AG10803 (cell line): ENCODE data around the gene CHRND.

Source experiments
- DNase-seq: peaks from one replicate; pipeline ENCODE4 v3.0.0; 2010; ENCODE audit warnings: low read depth
- H3K4me3 ChIP-seq: 2 replicates; pipeline ENCODE4 v1.5.1; 2011; ENCODE audit warnings: mild to moderate bottlenecking, low read length, control low read depth
- TF ChIP-seq, protein P1 (sequence below): conservative IDR thresholded peaks from 2 replicates; pipeline ENCODE4 v1.5.1; 2011; ENCODE audit warnings: mild to moderate bottlenecking, low read length, control low read depth, inconsistent platforms

Gene CHRND

DNA sequence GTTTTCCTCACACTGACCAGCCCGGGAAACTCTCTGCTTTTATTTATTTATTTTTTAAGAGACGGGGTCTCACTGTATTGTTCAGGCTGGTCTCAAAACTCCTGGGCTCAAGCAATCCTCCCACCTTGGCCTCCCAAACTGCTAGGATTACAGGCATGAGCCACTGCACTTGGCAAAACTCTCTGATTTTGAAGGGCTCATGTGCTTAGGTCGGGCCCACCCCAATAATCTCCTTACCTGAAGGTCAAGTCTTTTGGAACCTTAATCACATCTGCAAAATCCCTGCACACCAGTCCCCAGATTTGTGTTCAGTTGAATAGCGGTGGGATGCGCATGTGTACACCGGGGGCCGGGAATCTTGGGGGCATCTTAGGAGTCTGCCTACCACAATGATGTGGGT is 30.7 kb upstream of the CHRND start:
- no peak for DNase-seq
- TF ChIP-seq, protein P1, sequence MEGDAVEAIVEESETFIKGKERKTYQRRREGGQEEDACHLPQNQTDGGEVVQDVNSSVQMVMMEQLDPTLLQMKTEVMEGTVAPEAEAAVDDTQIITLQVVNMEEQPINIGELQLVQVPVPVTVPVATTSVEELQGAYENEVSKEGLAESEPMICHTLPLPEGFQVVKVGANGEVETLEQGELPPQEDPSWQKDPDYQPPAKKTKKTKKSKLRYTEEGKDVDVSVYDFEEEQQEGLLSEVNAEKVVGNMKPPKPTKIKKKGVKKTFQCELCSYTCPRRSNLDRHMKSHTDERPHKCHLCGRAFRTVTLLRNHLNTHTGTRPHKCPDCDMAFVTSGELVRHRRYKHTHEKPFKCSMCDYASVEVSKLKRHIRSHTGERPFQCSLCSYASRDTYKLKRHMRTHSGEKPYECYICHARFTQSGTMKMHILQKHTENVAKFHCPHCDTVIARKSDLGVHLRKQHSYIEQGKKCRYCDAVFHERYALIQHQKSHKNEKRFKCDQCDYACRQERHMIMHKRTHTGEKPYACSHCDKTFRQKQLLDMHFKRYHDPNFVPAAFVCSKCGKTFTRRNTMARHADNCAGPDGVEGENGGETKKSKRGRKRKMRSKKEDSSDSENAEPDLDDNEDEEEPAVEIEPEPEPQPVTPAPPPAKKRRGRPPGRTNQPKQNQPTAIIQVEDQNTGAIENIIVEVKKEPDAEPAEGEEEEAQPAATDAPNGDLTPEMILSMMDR, result no peak
- H3K4me3 ChIP-seq, result no peak overlapping the region

DNA sequence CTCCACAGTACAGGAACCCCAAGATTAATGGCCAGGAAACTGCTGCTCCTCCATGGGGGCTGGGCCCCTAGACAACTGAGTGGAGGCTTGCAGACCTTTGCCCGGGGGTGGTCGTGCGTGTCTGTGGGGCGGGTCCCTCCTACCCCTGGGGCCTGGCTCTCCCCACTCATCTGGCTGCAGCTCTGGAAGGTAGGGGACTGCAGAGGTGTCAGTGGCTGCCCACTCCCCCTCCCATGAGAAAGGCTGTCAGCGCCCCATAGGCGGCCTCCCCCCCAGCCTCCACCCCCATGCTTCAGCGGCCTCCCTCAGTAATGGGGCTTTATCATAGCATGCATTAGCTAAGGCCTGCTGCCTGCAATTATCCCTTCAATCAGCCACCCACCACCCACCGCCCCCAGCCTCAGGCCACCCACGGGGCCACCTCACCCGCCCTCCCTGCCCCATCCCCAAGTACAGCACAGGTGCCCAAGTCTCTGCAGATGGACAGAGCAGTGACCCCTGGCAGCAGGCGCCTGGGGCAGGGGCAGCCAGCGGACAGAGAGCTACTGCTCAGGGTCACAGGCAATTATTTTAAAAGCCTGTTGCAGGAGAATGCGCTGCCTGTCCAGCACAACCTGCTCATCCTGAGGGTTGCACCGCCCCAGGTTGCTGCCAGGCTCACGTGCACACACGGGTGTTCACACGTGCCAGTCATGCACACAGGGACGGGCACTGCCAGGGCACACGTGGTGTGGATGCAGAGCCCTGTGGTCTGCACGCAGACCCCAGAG is 29.3 kb upstream of the CHRND start:
- H3K4me3 ChIP-seq, result no peak overlapping the region
- TF ChIP-seq, protein P1, result no peak

DNA sequence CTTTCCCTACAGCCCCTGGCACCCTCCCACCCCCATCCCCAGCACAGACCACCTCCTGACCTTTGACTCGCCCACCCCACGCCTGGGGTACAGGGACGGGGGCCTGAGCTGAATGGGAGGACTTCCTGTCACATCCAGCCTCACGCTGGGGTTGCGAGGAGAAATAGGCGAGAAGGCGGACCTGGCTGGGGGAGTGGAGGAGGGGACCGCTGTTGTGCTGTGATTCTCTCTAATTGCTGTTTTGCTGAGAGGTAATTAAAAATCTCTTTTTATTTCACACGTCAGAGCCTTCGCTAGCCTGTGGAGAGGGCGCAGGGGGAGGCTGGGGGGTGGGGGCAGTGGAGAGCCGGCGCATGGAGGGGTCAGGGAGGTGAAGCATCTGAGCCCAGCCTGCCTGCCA is 28.6 kb upstream of the CHRND start:
- H3K4me3 ChIP-seq, result no peak overlapping the region
- DNase-seq, result no peak
- TF ChIP-seq, protein P1, result no peak

More for the DNA sequence above, 29.3 kb upstream of the CHRND start:
- DNase-seq, result no peak

DNA sequence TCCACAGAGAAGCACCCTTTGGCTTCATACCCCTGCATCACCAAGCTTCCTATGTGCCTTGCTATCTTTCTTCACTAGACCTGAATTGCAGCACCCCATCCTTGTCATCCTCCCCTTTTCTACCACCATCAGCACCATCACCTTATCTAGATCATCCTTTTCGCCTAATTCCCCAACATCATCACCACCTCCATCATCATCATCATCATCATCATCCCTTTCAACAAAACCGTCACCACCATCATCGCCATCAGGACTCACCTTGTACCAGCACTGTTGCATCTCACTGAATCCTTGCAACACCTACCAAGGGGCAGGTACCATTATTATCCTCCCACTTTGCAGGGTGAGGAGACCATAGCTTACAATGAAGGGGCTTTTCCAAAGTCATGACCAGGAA is 27.5 kb upstream of the CHRND start:
- DNase-seq, result no peak
- TF ChIP-seq, protein P1, result no peak
- H3K4me3 ChIP-seq, result no peak overlapping the region

DNA sequence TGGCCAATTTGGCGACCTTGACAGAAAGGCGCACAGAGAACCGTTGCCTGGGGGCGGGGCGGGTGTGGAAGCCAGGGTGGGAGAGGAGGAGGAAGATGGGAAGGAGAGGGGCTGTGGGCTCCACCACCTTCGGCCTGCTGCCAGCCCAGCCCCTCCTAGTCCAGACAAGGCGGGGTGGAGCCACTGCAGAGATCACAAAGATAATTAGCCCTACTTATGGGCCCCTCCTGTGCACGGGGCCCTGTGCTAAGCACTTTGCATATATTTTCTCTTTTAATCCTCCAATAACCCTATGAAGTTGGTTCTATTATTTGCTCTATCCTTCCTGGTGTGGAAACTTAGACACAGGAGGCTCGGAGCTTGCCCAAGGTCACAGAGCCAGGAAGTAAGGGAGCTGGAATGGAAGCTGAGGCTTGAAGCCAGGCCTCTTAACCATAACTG is 24.6 kb upstream of the CHRND start:
- TF ChIP-seq, protein P1, result no peak
- DNase-seq, result no peak
- H3K4me3 ChIP-seq, result no peak overlapping the region

DNA sequence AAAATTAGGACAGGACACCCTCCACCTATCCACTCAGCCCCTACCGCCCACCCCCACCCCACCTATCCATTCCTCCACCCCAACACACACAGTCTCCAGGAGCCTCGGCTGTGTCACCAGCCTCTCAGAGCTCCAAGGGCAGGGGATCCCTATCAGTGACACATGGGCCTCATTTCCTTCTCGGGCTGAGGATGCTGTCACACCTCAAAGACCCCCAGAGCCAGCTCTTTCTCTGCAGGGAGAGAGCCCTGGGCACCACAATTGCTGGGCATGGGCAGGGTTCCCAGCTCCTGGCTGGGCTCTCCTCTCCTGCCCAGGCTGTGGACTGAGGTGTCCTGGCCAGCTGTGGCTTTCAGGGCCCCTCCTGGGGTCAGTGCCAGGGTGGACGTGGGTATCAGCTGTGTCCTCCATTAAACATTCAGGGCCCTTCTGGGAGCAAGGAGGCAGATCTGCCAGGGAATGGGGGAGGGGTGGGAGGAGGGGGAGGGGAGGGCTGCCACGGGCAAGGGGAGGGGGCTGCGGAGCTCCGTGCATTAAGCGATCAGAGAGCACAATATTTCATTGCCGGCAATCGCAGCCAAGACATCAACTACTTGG is 24.1 kb upstream of the CHRND start:
- no peak overlapping the region for H3K4me3 ChIP-seq
- TF ChIP-seq, protein P1, result no peak
- DNase-seq, result no peak

DNA sequence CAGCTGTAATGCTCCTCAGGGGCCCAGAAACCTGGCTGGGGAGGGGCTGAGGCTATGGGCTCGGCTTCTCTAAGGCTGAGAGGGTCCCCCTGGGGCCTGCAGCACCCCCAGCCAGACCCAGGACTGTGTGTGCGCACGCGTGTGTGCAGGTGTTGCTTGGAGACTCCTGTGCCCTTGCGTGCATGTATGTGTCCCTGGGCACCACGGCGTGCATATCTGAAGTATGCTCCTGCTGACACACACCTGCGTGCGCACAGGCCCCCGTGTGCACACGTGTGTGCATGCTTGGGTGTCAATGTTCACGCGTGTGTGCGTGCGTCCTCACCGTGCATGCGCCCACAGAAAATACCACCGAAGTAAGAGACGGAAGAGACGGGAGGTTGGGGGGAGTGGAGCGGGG is 23.4 kb upstream of the CHRND start:
- no peak for DNase-seq
- no peak overlapping the region for H3K4me3 ChIP-seq
- TF ChIP-seq, protein P1, result no peak
